ENCODE measurements around the gene GHRL.

GRCh38 chr3:10281951-10282350 is 10.8 kb downstream of the GHRL start:
- TF ChIP-seq CTCF (IDR thresholded peaks at IDR 0.05; ENCODE audit: extremely low read depth in 1 of 2, insufficient read depth in 1 of 2, low read depth in 1 of 2, low read length in 2 of 2): no peak
- no peak for TF ChIP-seq EZH2 (IDR thresholded peaks at IDR 0.05; ENCODE audit: borderline replicate concordance, low read depth, low read length, severe bottlenecking)
- no peak for TF ChIP-seq POLR2AphosphoS5 (IDR thresholded peaks at IDR 0.05; ENCODE audit: insufficient read depth, low read depth, low read length)
- no peak for TF ChIP-seq MYC (IDR thresholded peaks at IDR 0.05; ENCODE audit: low read depth, low read length)
- TF ChIP-seq POLR2A (IDR thresholded peaks at IDR 0.05; ENCODE audit: low read depth, low read length): no peak
- no peak for TF ChIP-seq MAX (IDR thresholded peaks at IDR 0.05; ENCODE audit: insufficient read depth, insufficient read length)

Data from endothelial cell of umbilical vein (primary cell).